ENCODE measurements around the gene PSRC1.

Gene PSRC1

DNA sequence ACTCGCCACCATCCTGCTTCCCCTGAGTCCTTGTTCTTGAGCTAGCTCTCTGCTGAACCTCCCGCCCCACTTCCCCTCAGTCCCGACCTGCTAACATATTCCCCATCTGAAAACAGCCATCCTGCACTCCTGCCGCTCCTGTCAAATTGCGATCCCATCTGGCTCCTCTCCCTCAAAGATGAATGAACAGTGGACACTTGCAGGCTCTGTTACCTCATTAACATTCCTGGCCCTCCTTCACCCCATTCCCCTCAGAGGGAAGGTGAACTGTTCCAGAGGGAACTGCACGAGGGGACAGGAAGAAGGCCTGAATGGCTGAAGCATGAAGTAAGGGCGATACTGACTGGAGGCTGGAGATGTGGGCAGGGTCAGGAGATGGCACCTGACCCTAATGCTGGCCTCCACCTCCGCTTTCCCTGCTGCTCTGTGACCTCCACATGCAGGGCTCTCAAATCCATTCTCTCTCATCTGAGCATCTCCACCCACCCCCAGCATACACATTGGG, 41.1 kb downstream of the PSRC1 start:
- TF ChIP-seq, protein P1, sequence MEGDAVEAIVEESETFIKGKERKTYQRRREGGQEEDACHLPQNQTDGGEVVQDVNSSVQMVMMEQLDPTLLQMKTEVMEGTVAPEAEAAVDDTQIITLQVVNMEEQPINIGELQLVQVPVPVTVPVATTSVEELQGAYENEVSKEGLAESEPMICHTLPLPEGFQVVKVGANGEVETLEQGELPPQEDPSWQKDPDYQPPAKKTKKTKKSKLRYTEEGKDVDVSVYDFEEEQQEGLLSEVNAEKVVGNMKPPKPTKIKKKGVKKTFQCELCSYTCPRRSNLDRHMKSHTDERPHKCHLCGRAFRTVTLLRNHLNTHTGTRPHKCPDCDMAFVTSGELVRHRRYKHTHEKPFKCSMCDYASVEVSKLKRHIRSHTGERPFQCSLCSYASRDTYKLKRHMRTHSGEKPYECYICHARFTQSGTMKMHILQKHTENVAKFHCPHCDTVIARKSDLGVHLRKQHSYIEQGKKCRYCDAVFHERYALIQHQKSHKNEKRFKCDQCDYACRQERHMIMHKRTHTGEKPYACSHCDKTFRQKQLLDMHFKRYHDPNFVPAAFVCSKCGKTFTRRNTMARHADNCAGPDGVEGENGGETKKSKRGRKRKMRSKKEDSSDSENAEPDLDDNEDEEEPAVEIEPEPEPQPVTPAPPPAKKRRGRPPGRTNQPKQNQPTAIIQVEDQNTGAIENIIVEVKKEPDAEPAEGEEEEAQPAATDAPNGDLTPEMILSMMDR (IDR thresholded peaks at IDR 0.05; ENCODE audit: low read depth, low read length, missing control alignments) = no peak
- no peak for DNase-seq (ENCODE audit: low read depth)
- H3K4me3 ChIP-seq (ENCODE audit: low read depth, low read length) = no peak overlapping the region

DNA sequence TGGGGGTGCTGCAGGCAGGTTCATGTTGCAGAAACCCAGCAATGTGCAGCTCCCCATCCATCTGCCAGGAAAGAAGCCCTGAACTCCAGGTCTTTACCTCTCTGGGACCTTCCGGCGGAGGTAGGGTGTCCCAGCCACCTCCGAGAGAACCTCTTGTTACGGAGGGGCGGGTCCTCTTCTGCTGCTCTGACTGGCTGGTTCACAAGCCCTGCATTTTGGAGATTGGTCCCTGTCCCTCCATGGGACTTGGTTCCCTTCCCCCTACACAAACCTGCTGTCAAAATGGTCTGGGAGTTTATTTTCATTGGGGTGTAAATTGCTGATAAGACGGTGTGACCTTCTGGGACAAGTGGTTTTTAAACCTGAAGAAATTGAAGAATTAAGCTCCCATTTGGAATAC, 41.6 kb downstream of the PSRC1 start:
- no peak overlapping the region for H3K4me3 ChIP-seq (ENCODE audit: low read depth, low read length)
- no peak for DNase-seq (ENCODE audit: low read depth)
- TF ChIP-seq, protein P1 (IDR thresholded peaks at IDR 0.05; ENCODE audit: low read depth, low read length, missing control alignments) = no peak

DNA sequence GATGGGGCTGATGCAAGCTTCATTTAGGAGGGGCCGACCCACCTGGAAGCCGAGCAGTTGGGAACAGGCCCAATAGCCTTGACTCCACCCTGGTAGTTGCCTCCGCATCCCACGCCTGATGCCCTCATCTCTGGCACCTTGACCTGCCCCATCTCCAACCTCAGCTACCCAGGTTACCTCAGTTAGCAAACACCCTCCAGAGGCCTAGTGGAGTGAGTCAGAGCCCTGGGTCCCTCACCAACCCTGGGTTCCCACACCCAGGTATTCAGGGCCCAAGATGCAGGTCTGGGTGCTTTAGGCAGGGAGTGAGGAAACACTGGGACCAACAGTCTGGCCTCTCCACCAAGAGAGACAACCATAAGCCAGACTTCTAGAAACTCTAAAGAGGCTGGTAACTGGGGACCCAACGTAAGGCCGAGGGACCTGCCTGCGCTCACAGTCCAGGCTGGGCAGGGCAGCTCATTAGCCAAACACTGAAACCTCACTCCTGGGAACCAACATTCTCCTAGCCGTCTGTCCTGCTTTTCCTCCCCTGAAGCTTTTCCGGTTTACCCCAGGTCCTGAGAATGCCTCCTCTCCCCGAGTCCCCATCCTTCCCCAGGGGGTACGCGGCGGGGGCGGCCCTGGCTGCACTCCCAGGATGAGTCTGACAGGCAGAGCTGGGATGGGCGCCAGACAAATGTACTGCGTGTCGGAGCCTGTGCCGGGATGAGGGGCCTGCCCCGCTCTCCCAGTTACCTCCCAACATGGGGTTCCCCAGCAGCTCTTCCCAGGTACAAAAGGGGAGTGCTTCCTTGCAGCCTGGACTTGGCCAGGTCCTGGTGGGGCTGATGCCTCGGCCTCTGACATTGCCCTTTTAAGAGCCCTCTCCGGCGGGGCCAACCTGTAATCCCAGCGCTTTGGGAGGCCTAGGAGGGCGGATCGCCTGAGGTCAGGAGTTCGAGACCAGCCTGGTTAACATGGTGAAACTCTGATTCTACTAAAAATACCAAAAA, 42.5 kb downstream of the PSRC1 start:
- DNase-seq (ENCODE audit: low read depth) = no peak
- TF ChIP-seq, protein P1 (IDR thresholded peaks at IDR 0.05; ENCODE audit: low read depth, low read length, missing control alignments) = no peak
- H3K4me3 ChIP-seq (ENCODE audit: low read depth, low read length) = no peak overlapping the region

DNA sequence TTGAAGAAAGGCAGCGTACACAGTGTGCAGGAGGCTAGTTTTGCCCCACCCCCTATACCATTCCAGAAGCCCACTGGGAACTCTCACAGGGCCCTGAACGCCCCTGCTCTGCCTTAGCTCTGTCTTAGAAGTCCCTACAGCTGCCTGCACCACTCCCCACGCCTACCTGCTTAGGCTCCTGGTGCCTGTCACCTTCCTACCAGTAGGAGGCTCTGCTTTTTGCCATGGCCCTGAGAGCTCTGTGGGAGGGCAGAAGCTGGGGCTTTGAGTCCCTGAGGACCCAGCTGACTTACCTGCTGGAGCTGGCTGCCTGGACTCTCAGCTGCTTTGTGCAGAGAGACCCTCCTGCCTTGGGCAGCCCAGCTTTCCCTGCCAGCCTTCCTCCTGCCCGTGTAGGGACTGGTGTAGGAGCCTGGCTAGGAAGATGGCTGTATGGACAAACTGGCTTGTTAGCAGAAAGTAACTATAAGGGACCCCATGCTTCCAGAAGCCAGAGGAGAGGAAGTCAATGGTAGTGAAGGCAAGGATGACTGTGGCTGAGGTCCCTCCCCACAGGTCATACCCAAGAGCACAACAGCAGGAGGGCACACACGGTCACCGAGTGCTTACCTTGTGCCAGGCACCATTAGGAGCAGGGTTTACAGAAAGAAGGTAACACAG, 43.4 kb downstream of the PSRC1 start:
- no peak overlapping the region for H3K4me3 ChIP-seq (ENCODE audit: low read depth, low read length)
- DNase-seq (ENCODE audit: low read depth) = no peak
- TF ChIP-seq, protein P1 (IDR thresholded peaks at IDR 0.05; ENCODE audit: low read depth, low read length, missing control alignments) = peak; percentile 71

DNA sequence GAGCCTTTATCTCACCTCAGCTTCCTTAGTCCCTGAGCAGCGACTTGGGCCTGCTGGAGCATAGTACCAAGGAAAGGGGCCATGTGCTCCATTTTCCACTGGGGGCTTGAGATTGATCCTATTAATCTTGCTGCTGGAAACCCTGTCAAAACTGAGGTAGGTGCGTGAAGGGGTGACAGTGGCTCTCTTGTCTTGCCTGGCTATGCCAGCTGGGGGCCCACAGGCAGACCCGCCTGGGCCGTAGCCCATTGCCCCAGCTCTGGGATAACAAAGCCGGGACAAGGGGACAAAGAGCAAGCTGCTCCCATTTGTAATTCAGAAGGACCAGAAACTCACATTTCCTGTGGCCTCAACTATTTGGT, 43.9 kb downstream of the PSRC1 start:
- DNase-seq (ENCODE audit: low read depth) = no peak

DNA sequence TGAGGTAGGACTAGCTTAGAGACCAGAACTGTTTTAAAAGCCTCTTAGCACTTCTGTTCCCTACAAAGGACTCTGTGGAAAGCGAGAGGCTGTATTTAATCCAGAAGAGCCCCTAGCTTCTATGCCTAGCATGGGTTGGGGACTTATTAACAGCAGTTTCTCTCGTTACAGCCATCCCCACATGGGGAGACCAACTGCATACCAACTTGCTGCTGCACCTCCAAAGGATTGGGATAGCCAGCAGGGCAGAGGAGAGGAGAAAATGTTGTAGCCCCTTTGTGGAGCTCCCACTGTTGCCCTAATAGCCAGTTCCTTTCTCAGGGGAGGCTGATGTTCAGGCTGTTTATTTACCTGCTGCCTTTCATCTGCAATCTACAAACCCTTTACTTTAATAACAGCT, 44.6 kb downstream of the PSRC1 start:
- DNase-seq (ENCODE audit: low read depth) = no peak
- no peak overlapping the region for H3K4me3 ChIP-seq (ENCODE audit: low read depth, low read length)
- TF ChIP-seq, protein P1 (IDR thresholded peaks at IDR 0.05; ENCODE audit: low read depth, low read length, missing control alignments) = no peak

More for the DNA sequence above, 43.9 kb downstream of the PSRC1 start:
- TF ChIP-seq, protein P1 (IDR thresholded peaks at IDR 0.05; ENCODE audit: low read depth, low read length, missing control alignments) = no peak
- no peak overlapping the region for H3K4me3 ChIP-seq (ENCODE audit: low read depth, low read length)
